Stimulated activated CD8-positive, alpha-beta memory T cell treated with anti-CD3 and anti-CD28 coated beads, Interleukin-15, amount 100 ng/mL, for 1 hour (primary cell): ENCODE data around the gene SPRED2.
"Not testable (repeated sequence)": the region's sequence is repeated elsewhere in the genome, so short reads cannot be mapped to it uniquely, and the experiment has no call there.

Source experiments
- DNase-seq: peaks from one replicate; pipeline ENCODE4 v3.0.0-alpha.2; 2020; ENCODE audit warnings: low read depth

Gene SPRED2

GRCh38 chr2:65343386-65343785, 89.0 kb downstream of the SPRED2 start:
- DNase-seq, result no peak

- DNase-seq, result no peak
Observed at GRCh38 chr2:65340898-65341681, 91.3 kb downstream of the SPRED2 start.

- no peak for DNase-seq
Observed at GRCh38 chr2:65339648-65340047, 92.8 kb downstream of the SPRED2 start.

- not testable (repeated sequence) for DNase-seq
Observed at GRCh38 chr2:65338830-65339495, 93.4 kb downstream of the SPRED2 start.

GRCh38 chr2:65337915-65338314, 94.5 kb downstream of the SPRED2 start:
- DNase-seq, result not testable (repeated sequence)

- no peak for DNase-seq
Observed at GRCh38 chr2:65334714-65335113, 97.7 kb downstream of the SPRED2 start.

GRCh38 chr2:65331336-65332025, 100.9 kb downstream of the SPRED2 start:
- DNase-seq, result no peak

GRCh38 chr2:65329525-65329924, 102.9 kb downstream of the SPRED2 start:
- no peak for DNase-seq

GRCh38 chr2:65326276-65326675, 106.1 kb downstream of the SPRED2 start:
- no peak for DNase-seq

GRCh38 chr2:65325066-65325465, 107.3 kb downstream of the SPRED2 start:
- no peak for DNase-seq

GRCh38 chr2:65320946-65321345, 111.5 kb downstream of the SPRED2 start:
- DNase-seq, result no peak

GRCh38 chr2:65320042-65320725, 112.2 kb downstream of the SPRED2 start:
- no peak for DNase-seq

- no peak for DNase-seq
Observed at GRCh38 chr2:65319674-65320041, 112.7 kb downstream of the SPRED2 start.

- DNase-seq, result no peak
Observed at GRCh38 chr2:65319072-65319673, 113.2 kb downstream of the SPRED2 start.

- DNase-seq, result no peak
Observed at GRCh38 chr2:65317841-65318240, 114.6 kb downstream of the SPRED2 start.

GRCh38 chr2:65317351-65317750, 115.0 kb downstream of the SPRED2 start:
- DNase-seq, result not testable (repeated sequence)

- no peak for DNase-seq
Observed at GRCh38 chr2:65316072-65316471, 116.3 kb downstream of the SPRED2 start.

- DNase-seq, result no peak
Observed at GRCh38 chr2:65314801-65315441, 117.5 kb downstream of the SPRED2 start.

- no peak for DNase-seq
Observed at GRCh38 chr2:65313954-65314256, 118.5 kb downstream of the SPRED2 start.

GRCh38 chr2:65313126-65313953, 119.1 kb downstream of the SPRED2 start:
- DNase-seq, result no peak

- DNase-seq, result no peak
Observed at GRCh38 chr2:65311596-65311995, 120.8 kb downstream of the SPRED2 start.
